Femur (tissue), 1 donor: Measurements from ENCODE around the gene TSN.

ENCODE experiments used
- DNase-seq: peaks from one replicate; pipeline ENCODE4 v3.0.0-alpha.2; 2017

TSN gene

GRCh38 chr2:121748202-121748601 is 7.2 kb upstream of the TSN start:
- DNase-seq: no peak

- DNase-seq: no peak
Measured at GRCh38 chr2:121754851-121755236, 607 bp upstream of the TSN start.

GRCh38 chr2:121764681-121765228 is 9.3 kb downstream of the TSN start:
- no peak for DNase-seq

- no peak for DNase-seq
Measured at GRCh38 chr2:121766624-121767023, 11.2 kb downstream of the TSN start.

GRCh38 chr2:121768143-121768755 is 12.8 kb downstream of the TSN start:
- DNase-seq: no peak

GRCh38 chr2:121771976-121772742 is 16.7 kb downstream of the TSN start:
- DNase-seq: peak; percentile 28

- no peak for DNase-seq
Measured at GRCh38 chr2:121774235-121774634, 18.8 kb downstream of the TSN start.

GRCh38 chr2:121776361-121776760 is 20.9 kb downstream of the TSN start:
- no peak for DNase-seq

GRCh38 chr2:121776885-121777698 is 21.6 kb downstream of the TSN start:
- no peak for DNase-seq

GRCh38 chr2:121777699-121778058 is 22.2 kb downstream of the TSN start:
- no peak for DNase-seq

- no peak for DNase-seq
Measured at GRCh38 chr2:121778741-121779487, 23.5 kb downstream of the TSN start.

GRCh38 chr2:121783180-121783579 is 27.7 kb downstream of the TSN start:
- no peak for DNase-seq

GRCh38 chr2:121788685-121789084 is 33.2 kb downstream of the TSN start:
- no peak for DNase-seq

- DNase-seq: no peak
Measured at GRCh38 chr2:121790276-121790956, 35.0 kb downstream of the TSN start.

- no peak for DNase-seq
Measured at GRCh38 chr2:121791290-121791689, 35.8 kb downstream of the TSN start.

GRCh38 chr2:121791801-121792221 is 36.4 kb downstream of the TSN start:
- no peak for DNase-seq

- DNase-seq: no peak
Measured at GRCh38 chr2:121793816-121794215, 38.4 kb downstream of the TSN start.

- no peak for DNase-seq
Measured at GRCh38 chr2:121794233-121794632, 38.8 kb downstream of the TSN start.

GRCh38 chr2:121796239-121796638 is 40.8 kb downstream of the TSN start:
- DNase-seq: no peak

GRCh38 chr2:121798617-121799016 is 43.2 kb downstream of the TSN start:
- no peak for DNase-seq

GRCh38 chr2:121801916-121802315 is 46.5 kb downstream of the TSN start:
- DNase-seq: no peak

- DNase-seq: no peak
Measured at GRCh38 chr2:121803503-121803902, 48.1 kb downstream of the TSN start.
